Measurements from ENCODE around the gene NEURL1.

Gene NEURL1

DNA sequence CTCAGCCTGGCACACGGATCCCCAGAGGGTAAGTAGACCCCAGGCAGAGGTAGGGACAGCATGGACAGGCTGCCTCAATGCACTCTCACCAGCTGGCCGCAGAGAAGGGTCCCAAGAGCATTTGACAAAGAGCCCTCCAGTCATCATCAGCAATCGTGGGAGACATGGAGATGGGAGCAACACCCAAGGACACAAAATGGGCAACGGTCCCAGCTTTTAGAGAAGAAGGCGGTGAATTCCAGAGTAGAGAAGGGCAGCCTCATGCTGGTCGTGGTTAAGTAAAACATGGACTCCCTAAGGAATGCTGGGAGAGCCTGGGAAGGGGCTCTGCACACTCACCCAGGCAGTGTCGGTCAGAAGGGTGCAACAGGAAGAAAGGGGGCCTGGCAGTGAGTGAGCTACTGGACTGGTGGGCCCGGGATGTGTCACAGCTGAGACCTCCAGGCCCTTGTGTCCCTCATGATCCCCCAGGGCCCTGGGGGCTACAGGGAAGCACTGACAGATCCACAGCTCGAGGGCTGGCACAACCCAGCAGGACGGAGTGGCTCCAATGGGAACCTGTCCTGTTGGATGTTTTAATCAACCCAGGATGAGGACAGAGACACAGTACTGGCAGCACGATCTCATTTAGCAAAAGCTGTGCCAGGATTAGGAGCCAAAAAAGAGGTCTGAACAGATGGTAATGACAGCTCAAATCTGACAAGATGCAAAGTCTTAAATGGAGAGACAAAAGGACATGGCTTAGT lies 147.1 kb downstream of the NEURL1 start:
- TF ChIP-seq, protein P1, sequence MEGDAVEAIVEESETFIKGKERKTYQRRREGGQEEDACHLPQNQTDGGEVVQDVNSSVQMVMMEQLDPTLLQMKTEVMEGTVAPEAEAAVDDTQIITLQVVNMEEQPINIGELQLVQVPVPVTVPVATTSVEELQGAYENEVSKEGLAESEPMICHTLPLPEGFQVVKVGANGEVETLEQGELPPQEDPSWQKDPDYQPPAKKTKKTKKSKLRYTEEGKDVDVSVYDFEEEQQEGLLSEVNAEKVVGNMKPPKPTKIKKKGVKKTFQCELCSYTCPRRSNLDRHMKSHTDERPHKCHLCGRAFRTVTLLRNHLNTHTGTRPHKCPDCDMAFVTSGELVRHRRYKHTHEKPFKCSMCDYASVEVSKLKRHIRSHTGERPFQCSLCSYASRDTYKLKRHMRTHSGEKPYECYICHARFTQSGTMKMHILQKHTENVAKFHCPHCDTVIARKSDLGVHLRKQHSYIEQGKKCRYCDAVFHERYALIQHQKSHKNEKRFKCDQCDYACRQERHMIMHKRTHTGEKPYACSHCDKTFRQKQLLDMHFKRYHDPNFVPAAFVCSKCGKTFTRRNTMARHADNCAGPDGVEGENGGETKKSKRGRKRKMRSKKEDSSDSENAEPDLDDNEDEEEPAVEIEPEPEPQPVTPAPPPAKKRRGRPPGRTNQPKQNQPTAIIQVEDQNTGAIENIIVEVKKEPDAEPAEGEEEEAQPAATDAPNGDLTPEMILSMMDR (conservative IDR thresholded peaks at IDR 0.05) = no peak
- no peak for TF ChIP-seq ZFX (IDR thresholded peaks at IDR 0.05)
- H3K27ac ChIP-seq = no peak overlapping the region

DNA sequence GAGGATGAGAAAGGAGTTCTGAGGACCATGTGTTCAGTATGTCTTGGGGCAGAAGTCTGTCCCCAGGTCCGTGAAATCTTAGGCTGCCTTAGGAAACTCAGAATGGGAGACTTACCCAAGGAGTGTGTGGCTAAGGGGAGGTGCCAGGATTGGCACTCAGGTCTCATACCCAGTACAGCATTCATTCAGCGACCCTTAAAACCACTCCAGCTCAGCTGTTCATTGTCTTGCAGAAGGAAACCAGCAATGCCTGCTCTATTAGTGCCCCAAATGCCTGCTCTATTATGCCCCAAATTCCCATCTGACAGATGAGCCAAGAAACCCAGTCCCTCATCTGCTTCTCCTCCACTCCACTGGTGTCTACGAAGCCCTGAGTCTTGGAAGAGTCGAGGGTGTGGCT lies 147.8 kb downstream of the NEURL1 start:
- H3K27ac ChIP-seq = no peak overlapping the region
- no peak for TF ChIP-seq ZFX (IDR thresholded peaks at IDR 0.05)
- TF ChIP-seq, protein P1 (conservative IDR thresholded peaks at IDR 0.05) = no peak

Measured in C4-2B (cell line).